ENCODE results near the gene CCZ1B.
"Not testable (repeated sequence)": the region's sequence is repeated elsewhere in the genome, so short reads cannot be mapped to it uniquely, and the experiment has no call there.

CCZ1B gene

GRCh38 chr7:6826151-6826550, at the start of gene CCZ1B:
CCZ1B (minus strand) TSS chr7:6826275; CDS start chr7:6826197, 78 bp downstream.
- peak; percentile 79 for DNase-seq (ENCODE audit: low spot score)

- DNase-seq (ENCODE audit: low spot score), result not testable (repeated sequence)
Observed at GRCh38 chr7:6875022-6875421, 48.9 kb upstream of the CCZ1B start.

- not testable (repeated sequence) for DNase-seq (ENCODE audit: low spot score)
Observed at GRCh38 chr7:6872246-6872945, 46.3 kb upstream of the CCZ1B start.

GRCh38 chr7:6871421-6872144, 45.5 kb upstream of the CCZ1B start:
- not testable (repeated sequence) for DNase-seq (ENCODE audit: low spot score)

GRCh38 chr7:6864751-6865150, 38.7 kb upstream of the CCZ1B start:
- not testable (repeated sequence) for DNase-seq (ENCODE audit: low spot score)

GRCh38 chr7:6864188-6864587, 38.1 kb upstream of the CCZ1B start:
- not testable (repeated sequence) for DNase-seq (ENCODE audit: low spot score)

- DNase-seq (ENCODE audit: low spot score), result not testable (repeated sequence)
Observed at GRCh38 chr7:6862876-6863275, 36.8 kb upstream of the CCZ1B start.

GRCh38 chr7:6857721-6858314, 31.7 kb upstream of the CCZ1B start:
- peak; percentile 11 for DNase-seq (ENCODE audit: low spot score)

GRCh38 chr7:6855563-6856131, 29.6 kb upstream of the CCZ1B start:
- DNase-seq (ENCODE audit: low spot score), result not testable (repeated sequence)

- DNase-seq (ENCODE audit: low spot score), result not testable (repeated sequence)
Observed at GRCh38 chr7:6854747-6855562, 28.9 kb upstream of the CCZ1B start.

GRCh38 chr7:6853681-6854080, 27.6 kb upstream of the CCZ1B start:
- not testable (repeated sequence) for DNase-seq (ENCODE audit: low spot score)

GRCh38 chr7:6849127-6849526, 23.1 kb upstream of the CCZ1B start:
- not testable (repeated sequence) for DNase-seq (ENCODE audit: low spot score)

- not testable (repeated sequence) for DNase-seq (ENCODE audit: low spot score)
Observed at GRCh38 chr7:6847751-6848150, 21.7 kb upstream of the CCZ1B start.

- not testable (repeated sequence) for DNase-seq (ENCODE audit: low spot score)
Observed at GRCh38 chr7:6845971-6846449, 19.9 kb upstream of the CCZ1B start.

GRCh38 chr7:6843654-6844053, 17.6 kb upstream of the CCZ1B start:
- DNase-seq (ENCODE audit: low spot score), result not testable (repeated sequence)

- DNase-seq (ENCODE audit: low spot score), result not testable (repeated sequence)
Observed at GRCh38 chr7:6843092-6843491, 17.0 kb upstream of the CCZ1B start.

GRCh38 chr7:6842278-6842921, 16.3 kb upstream of the CCZ1B start:
- DNase-seq (ENCODE audit: low spot score), result not testable (repeated sequence)

GRCh38 chr7:6837081-6837480, 11.0 kb upstream of the CCZ1B start:
- not testable (repeated sequence) for DNase-seq (ENCODE audit: low spot score)

- not testable (repeated sequence) for DNase-seq (ENCODE audit: low spot score)
Observed at GRCh38 chr7:6835521-6835920, 9.4 kb upstream of the CCZ1B start.

- DNase-seq (ENCODE audit: low spot score), result no peak
Observed at GRCh38 chr7:6833636-6834035, 7.6 kb upstream of the CCZ1B start.
